SK-N-SH (cell line): Measurements from ENCODE around the gene SPAG6.

Experiments
- FOSL2 ChIP-seq: IDR thresholded peaks from 2 replicates; pipeline ENCODE4 v1.4.0; 2012; ENCODE audit warnings: low read depth, mild to moderate bottlenecking, moderate library complexity, borderline replicate concordance
- FOXM1 ChIP-seq: IDR thresholded peaks from 2 replicates; pipeline ENCODE4 v1.4.0; 2012; ENCODE audit warnings: low read depth, mild to moderate bottlenecking
- GABPA ChIP-seq: IDR thresholded peaks from 2 replicates; pipeline ENCODE4 v1.4.0; 2012; ENCODE audit warnings: low read depth, mild to moderate bottlenecking
- GATA2 ChIP-seq: sonication (generic); formaldehyde crosslinking; IDR thresholded peaks from 2 replicates; pipeline ENCODE4 v1.5.0; 2020; ENCODE audit warnings: mild to moderate bottlenecking, missing genetic modification reagents
- JUND ChIP-seq: IDR thresholded peaks from 2 replicates; pipeline ENCODE4 v1.4.0; 2012
- MEF2A ChIP-seq: IDR thresholded peaks from 2 replicates; pipeline ENCODE4 v1.4.0; 2012; ENCODE audit warnings: low read depth, borderline replicate concordance
- MXI1 ChIP-seq: IDR thresholded peaks from 2 replicates; pipeline ENCODE4 v1.6.1; 2012; ENCODE audit warnings: mild to moderate bottlenecking, low read depth, low read length, improper control_type of control experiment
- NFIC ChIP-seq: IDR thresholded peaks from 2 replicates; pipeline ENCODE4 v1.4.0; 2012; ENCODE audit warnings: borderline replicate concordance
- NRF1 ChIP-seq: IDR thresholded peaks from 2 replicates; pipeline ENCODE4 v1.6.1; 2012; ENCODE audit warnings: low read depth, mild to moderate bottlenecking, low read length
- POLR2AphosphoS5 ChIP-seq: IDR thresholded peaks from 2 replicates; pipeline ENCODE4 v1.6.1; 2012; ENCODE audit warnings: low read depth, low read length
- RAD21 ChIP-seq: IDR thresholded peaks from 2 replicates; pipeline ENCODE4 v1.6.1; 2012; ENCODE audit warnings: mild to moderate bottlenecking, low read length
- SIN3A ChIP-seq: IDR thresholded peaks from 2 replicates; pipeline ENCODE4 v1.6.1; 2012; ENCODE audit warnings: low read depth, mild to moderate bottlenecking, low read length, moderate library complexity, borderline replicate concordance
- TF ChIP-seq, protein P1 (sequence below): fragments of 200-600 bp; sonication (generic); IDR thresholded peaks from 2 replicates; pipeline ENCODE4 v1.6.1; 2017; ENCODE audit warnings: antibody characterized with exemption, mild to moderate bottlenecking, moderate library complexity

DNA sequence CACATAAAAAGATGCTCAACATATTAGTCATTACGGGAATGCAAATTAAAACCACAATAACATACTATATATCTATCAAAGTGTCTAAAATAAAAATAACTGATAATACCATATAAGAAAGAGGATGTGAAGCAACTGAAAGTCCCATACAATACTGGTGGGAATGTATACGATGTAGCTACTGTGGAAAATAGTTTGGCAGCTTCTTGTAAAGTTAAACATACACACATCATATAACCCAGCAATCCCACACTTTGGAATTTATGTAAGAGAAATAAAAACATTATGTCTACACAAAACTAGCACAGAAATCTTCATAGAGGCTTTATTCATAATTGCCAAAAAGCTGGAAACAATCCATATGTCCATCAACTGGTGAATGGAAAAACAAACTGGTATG, 39.6 kb upstream of the SPAG6 start:
- TF ChIP-seq, protein P1, sequence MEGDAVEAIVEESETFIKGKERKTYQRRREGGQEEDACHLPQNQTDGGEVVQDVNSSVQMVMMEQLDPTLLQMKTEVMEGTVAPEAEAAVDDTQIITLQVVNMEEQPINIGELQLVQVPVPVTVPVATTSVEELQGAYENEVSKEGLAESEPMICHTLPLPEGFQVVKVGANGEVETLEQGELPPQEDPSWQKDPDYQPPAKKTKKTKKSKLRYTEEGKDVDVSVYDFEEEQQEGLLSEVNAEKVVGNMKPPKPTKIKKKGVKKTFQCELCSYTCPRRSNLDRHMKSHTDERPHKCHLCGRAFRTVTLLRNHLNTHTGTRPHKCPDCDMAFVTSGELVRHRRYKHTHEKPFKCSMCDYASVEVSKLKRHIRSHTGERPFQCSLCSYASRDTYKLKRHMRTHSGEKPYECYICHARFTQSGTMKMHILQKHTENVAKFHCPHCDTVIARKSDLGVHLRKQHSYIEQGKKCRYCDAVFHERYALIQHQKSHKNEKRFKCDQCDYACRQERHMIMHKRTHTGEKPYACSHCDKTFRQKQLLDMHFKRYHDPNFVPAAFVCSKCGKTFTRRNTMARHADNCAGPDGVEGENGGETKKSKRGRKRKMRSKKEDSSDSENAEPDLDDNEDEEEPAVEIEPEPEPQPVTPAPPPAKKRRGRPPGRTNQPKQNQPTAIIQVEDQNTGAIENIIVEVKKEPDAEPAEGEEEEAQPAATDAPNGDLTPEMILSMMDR = no peak
- TF ChIP-seq MEF2A (no peak), SIN3A (no peak), NFIC (no peak), GABPA (no peak), FOSL2 (no peak), POLR2AphosphoS5 (no peak), MXI1 (no peak), JUND (no peak), NRF1 (no peak), GATA2 (CRISPR knock-in tag) (no peak), FOXM1 (no peak), RAD21 (no peak)
